HepG2 (cell line): ENCODE data around the gene NPW. TPM values are rescaled to one million over a fixed set of nuclear protein-coding genes. Genes with fewer than 3 reads are reported as not detected.

Experiments used
- ATAC-seq: fragments of 200-7000 bp; cut with Tn5 transposase; 3 replicates; pipeline ENCODE4 v1.9.1; 2020; ENCODE audit warnings: mild to moderate bottlenecking, moderate library complexity
- BruUV-seq: library from RNA; stranded (reverse); fragments of 400-500 nt; replicated peaks from 2 replicates; lab custom pipeline; 2021; lab: Mats Ljungman, UMichigan
- CTCF ChIA-PET: fragments of 300-600 bp; formaldehyde crosslinking; extraction: SDS; loops from one replicate; lab custom pipeline; 2021; ENCODE audit warnings: low total read pairs, inconsistent platforms, low intra/inter-chr PET ratio; lab: Yijun Ruan, JAX
- POLR2A ChIA-PET: fragments of 350-600 bp; sonication (Branson Sonifier 250); formaldehyde crosslinking; loops from one replicate; lab custom pipeline; 2020; ENCODE audit warnings: antibody characterized with exemption, inconsistent platforms; lab: Yijun Ruan, JAX
- DNase-seq: peaks from one replicate; pipeline ENCODE4 v3.0.0-alpha.2; 2015; ENCODE audit warnings: low spot score
- FAIRE-seq: peaks from 3 replicates; lab custom pipeline; 2011; peaks lifted over from hg19 to GRCh38; lab: Jason Lieb, UNC
- H2AFZ ChIP-seq: one replicate; pipeline ENCODE4 v1.6.1; 2011; ENCODE audit warnings: low read length, inconsistent platforms
- H3K27ac ChIP-seq: fragments of 300-600 bp; 3 replicates; pipeline ENCODE4 v1.8.0; 2011; ENCODE audit warnings: mixed run types, mild to moderate bottlenecking, mixed read lengths, low read length, inconsistent platforms; ENCODE audit not compliant: insufficient read depth; ENCODE audit errors: extremely low read length
- H3K27me3 ChIP-seq, 2 experiments: fragments of 200-600 bp in 1 of 2; 2 replicates in 1 of 2; 3 replicates in 1 of 2; pipeline versions ENCODE4 v1.6.0 to v1.8.0; 2011; ENCODE audit warnings: low read length in 2 of 2, mild to moderate bottlenecking in 2 of 2, moderate library complexity in 2 of 2, inconsistent platforms in 1 of 2; ENCODE audit not compliant: insufficient read depth in 2 of 2, control insufficient read depth in 1 of 2
- H3K36me3 ChIP-seq, 2 experiments: fragments of 200-600 bp in 1 of 2; replicated peaks in 1 of 2; 2 replicates in 1 of 2; 3 replicates in 1 of 2; pipeline versions ENCODE4 v1.5.1 to v1.8.0; 2011; ENCODE audit warnings: low read length in 2 of 2, inconsistent platforms in 1 of 2; ENCODE audit not compliant: insufficient read depth in 2 of 2, control insufficient read depth in 1 of 2
- H3K4me1 ChIP-seq: 2 replicates; pipeline ENCODE4 v1.5.1; 2012; ENCODE audit warnings: low read length, inconsistent platforms; ENCODE audit not compliant: insufficient read depth
- H3K4me2 ChIP-seq: 2 replicates; pipeline ENCODE4 v1.6.0; 2011; ENCODE audit warnings: low read depth, low read length, inconsistent platforms
- H3K4me3 ChIP-seq, 3 experiments: fragments of 200-600 bp in 1 of 3; sonication (generic), shearing (Covaris generic) in 1 of 3; replicated peaks in 1 of 3; 2 replicates each; pipeline ENCODE4 v1.5.1; 2011 to 2016; ENCODE audit warnings: low read length in 3 of 3, inconsistent platforms in 2 of 3, low read depth in 2 of 3, mild to moderate bottlenecking in 2 of 3, control low read depth in 1 of 3, mixed read lengths in 1 of 3; ENCODE audit not compliant: insufficient read depth in 1 of 3
- H3K79me2 ChIP-seq: one replicate; pipeline ENCODE4 v1.6.1; 2011; ENCODE audit warnings: low read length, inconsistent platforms; ENCODE audit not compliant: insufficient read depth
- H3K9ac ChIP-seq: 2 replicates; pipeline ENCODE4 v1.6.0; 2011; ENCODE audit warnings: mild to moderate bottlenecking, low read depth, low read length, inconsistent platforms; ENCODE audit not compliant: insufficient read depth
- H3K9me3 ChIP-seq: 2 replicates; pipeline ENCODE4 v1.5.1; 2012; ENCODE audit warnings: mild to moderate bottlenecking, low read length
- H4K20me1 ChIP-seq: 2 replicates; pipeline ENCODE4 v1.6.0; 2011; ENCODE audit warnings: inconsistent platforms, mild to moderate bottlenecking, low read length, moderate library complexity; ENCODE audit not compliant: insufficient read depth
- CBX2 ChIP-seq, 2 experiments: fragments of 200-600 bp in 1 of 2; sonication (generic); formaldehyde crosslinking in 1 of 2; IDR thresholded peaks; 2 replicates each; pipeline versions ENCODE4 v1.7.0 to v1.8.1; 2018 to 2022; ENCODE audit warnings: low read depth in 2 of 2, low read length in 1 of 2, mild to moderate bottlenecking in 1 of 2, missing genetic modification reagents in 1 of 2
- EHMT2 ChIP-seq: fragments of 200-600 bp; sonication (generic); IDR thresholded peaks from 2 replicates; pipeline ENCODE4 v1.7.0; 2017; ENCODE audit warnings: antibody characterized with exemption, low read depth, low read length, borderline replicate concordance
- GLI4 ChIP-seq: sonication (generic); formaldehyde crosslinking; IDR thresholded peaks from 2 replicates; pipeline ENCODE4 v1.5.1; 2020; ENCODE audit warnings: missing genetic modification reagents, mild to moderate bottlenecking, moderate library complexity, borderline replicate concordance
- MIXL1 ChIP-seq: IDR thresholded peaks from 2 replicates; pipeline ENCODE4 v1.6.1; 2016
- PBX3 ChIP-seq: sonication (generic); formaldehyde crosslinking; IDR thresholded peaks from 2 replicates; pipeline ENCODE4 v1.8.1; 2023; ENCODE audit warnings: missing genetic modification reagents, inconsistent platforms, borderline replicate concordance
- RNF2 ChIP-seq: fragments of 450-650 bp; conservative IDR thresholded peaks from 2 replicates; pipeline ENCODE4 v1.6.1; 2016; ENCODE audit warnings: low read depth
- USF2 ChIP-seq, 2 experiments: sonication (generic) in 1 of 2; formaldehyde crosslinking in 1 of 2; IDR thresholded peaks; 2 replicates each; pipeline versions ENCODE4 v1.5.1 to v1.6.1; 2011 to 2020; ENCODE audit warnings: borderline replicate concordance in 1 of 2, low read depth in 1 of 2, low read length in 1 of 2, mild to moderate bottlenecking in 1 of 2, missing genetic modification reagents in 1 of 2, moderate library complexity in 1 of 2
- XBP1 ChIP-seq: sonication (generic); formaldehyde crosslinking; IDR thresholded peaks from 2 replicates; pipeline ENCODE4 v1.5.0; 2020; ENCODE audit warnings: missing genetic modification reagents
- ZFP82 ChIP-seq: sonication (generic); formaldehyde crosslinking; IDR thresholded peaks from 2 replicates; pipeline ENCODE4 v1.5.1; 2020; ENCODE audit warnings: mild to moderate bottlenecking, missing genetic modification reagents, borderline replicate concordance
- ZNF263 ChIP-seq: sonication (generic); formaldehyde crosslinking; IDR thresholded peaks from 2 replicates; pipeline ENCODE4 v1.4.0; 2020; ENCODE audit warnings: missing genetic modification reagents
- ZNF44 ChIP-seq: sonication (generic); formaldehyde crosslinking; IDR thresholded peaks from 2 replicates; pipeline ENCODE4 v1.5.1; 2020; ENCODE audit warnings: mild to moderate bottlenecking, missing genetic modification reagents
- ZNF687 ChIP-seq: sonication (generic); formaldehyde crosslinking; IDR thresholded peaks from 2 replicates; pipeline ENCODE4 v1.5.1; 2020; ENCODE audit warnings: mild to moderate bottlenecking, missing genetic modification reagents, moderate library complexity
- ZNF790 ChIP-seq: sonication (generic); formaldehyde crosslinking; IDR thresholded peaks from 2 replicates; pipeline ENCODE4 v1.8.0; 2022; ENCODE audit warnings: missing genetic modification reagents, mild to moderate bottlenecking, borderline replicate concordance
- WGBS: methylation state at CpG from one replicate; pipeline ENCODE4 v1.1.6; 2017; ENCODE audit warnings: low lambda C conversion rate; 5-methylcytosine and 5-hydroxymethylcytosine counted together
- in situ Hi-C: cut with HindIII; loops from 2 replicates; pipeline ENCODE4 v1.10.0; 2017; ENCODE audit warnings: low pct_unique_long_range_greater_than_20kb; ENCODE audit not compliant: extremely low pct_ligation_motif_present
- intact Hi-C: fragments of 100-400 bp; cut with micrococcal nuclease; formaldehyde crosslinking; loops from one replicate; pipeline ENCODE4 v1.10.0; 2022; ENCODE audit not compliant: unreplicated experiment
- polyA plus RNA-seq, 8 experiments: library from polyadenylated mRNA; depleted of rRNA in 3 of 8; stranded (reverse) in 7 of 8; unstranded in 1 of 8; fragments of >200 nt; fragmentation: Illumina TruSeq in 4 of 8; extraction: Trizol in 4 of 8; gene quantifications; 2 replicates each; pipeline versions ENCODE4 v1.2.1 to v1.2.3, GENCODE V29; 2011 to 2016; ENCODE audit warnings: low read depth in 4 of 8, missing spikeins in 1 of 8, mixed read lengths in 1 of 8; ENCODE audit not compliant: insufficient read depth in 1 of 8
- total RNA-seq, 5 experiments: library from RNA; depleted of rRNA; stranded (reverse); fragments of >200 nt; fragmentation: Illumina TruSeq; extraction: Trizol; gene quantifications; 2 replicates each; pipeline ENCODE4 v1.2.3, GENCODE V29; 2016; ENCODE audit warnings: low read depth in 1 of 5

The NPW gene
- total and polyA plus RNA-seq, 2 of the 13 experiments (the other 11 are each of a cell fraction or from before 2014, with no cell fraction given), result 0.24 to 0.97 TPM

- TF ChIP-seq USF2 (IDR thresholded peaks at IDR 0.05; ENCODE audit: low read depth, low read length) (peak; percentile 97), USF2 (CRISPR knock-in tag; IDR thresholded peaks at IDR 0.05; ENCODE audit: borderline replicate concordance) (peak; percentile 98; the same call in 1 of the 2 replicates), MIXL1 (peak; percentile 19; the same call in 1 of the 2 replicates), GLI4 (CRISPR knock-in tag) (no peak), ZNF263 (CRISPR knock-in tag) (peak; percentile 74; the same call in 1 of the 2 replicates), ZFP82 (CRISPR knock-in tag) (no peak)
These were observed 27.9 kb downstream of the NPW start, which contains the start of the genes NTHL1 and TSC2 (continued) for GRCh38 chr16:2047330-2048115.

GRCh38 chr16:2048116-2048543 is 28.5 kb downstream of the NPW start:
- Histone ChIP-seq H2AFZ (no peak overlapping the region), H3K4me2 (peak overlapping the region; percentile 96), H3K79me2 (peaks cover 19% of the 10 kb centered on the region), H3K4me1 (peaks cover 25% of the 10 kb centered on the region), H3K36me3 (peaks cover 5 to 14% of the 10 kb centered on the region in 2 experiments; a peak in 3 of 5 replicates), H3K4me3 (peak overlapping the region; percentile 86 to 95 (median 90)), H3K9me3 (no peaks in the 10 kb centered on the region), H4K20me1 (no peaks in the 10 kb centered on the region), H3K27ac (peak overlapping the region; percentile 31), H3K9ac (peak overlapping the region; percentile 84), H3K27me3 (peaks cover 0 to 2% of the 10 kb centered on the region in 2 experiments; a peak in 1 of 5 replicates)
- BruUV-seq, result no TSS peak
- ChIA-PET POLR2A (interaction anchor here (0.8 to 3.3 kb wide), 14 partner anchors 9 to 107 kb away, joined by 3 to 67 read pairs (median 6); partner anchors contain the start of genes RPS2 and TRAF7), CTCF (interaction anchor here (1.4 kb wide), 1 partner anchor 25 kb away, joined by 7 read pairs; no protein-coding TSS in a partner anchor)
- in situ Hi-C loops (no loop called here), intact Hi-C loops (no loop called here)
- FAIRE-seq, result no peak
- WGBS, result 0% methylated on average over 4 of the region's 30 CpGs
- ATAC-seq, result peak; percentile 8
- no peak for DNase-seq
- TF ChIP-seq RNF2, result no peak
- TF ChIP-seq PBX3 (CRISPR knock-in tag), result no peak
- TF ChIP-seq EHMT2, result no peak
- no peak for TF ChIP-seq CBX2 (IDR thresholded peaks at IDR 0.05; ENCODE audit: low read depth, low read length)
- no peak for TF ChIP-seq CBX2 (CRISPR knock-in tag; IDR thresholded peaks at IDR 0.05; ENCODE audit: low read depth)
- no peak for TF ChIP-seq XBP1 (CRISPR knock-in tag)
- 0 out of 2 replicates have a peak, but pooled peaks have one; percentile 65 for TF ChIP-seq ZNF44 (CRISPR knock-in tag)
- no peak for TF ChIP-seq ZNF687 (CRISPR knock-in tag)
- TF ChIP-seq ZNF790 (CRISPR knock-in tag), result no peak
